ENCODE results near the gene ZNF143.
A peak's percentile ranks its signal among the peaks of the same experiment; 100 is the strongest.

Gene ZNF143

GRCh38 chr11:9567401-9567800 lies 106.6 kb downstream of the ZNF143 start:
- no peak for TF ChIP-seq ZFX (IDR thresholded peaks at IDR 0.05; ENCODE audit: borderline replicate concordance)
- no peak for TF ChIP-seq CTCF (IDR thresholded peaks at IDR 0.05)
- H3K27ac ChIP-seq = peak overlapping the region; percentile 97

GRCh38 chr11:9568161-9568853 lies 107.5 kb downstream of the ZNF143 start:
- peak overlapping the region; percentile 97 for H3K27ac ChIP-seq
- TF ChIP-seq ZFX (IDR thresholded peaks at IDR 0.05; ENCODE audit: borderline replicate concordance) (no peak), CTCF (IDR thresholded peaks at IDR 0.05) (no peak)

GRCh38 chr11:9568854-9569587 lies 108.2 kb downstream of the ZNF143 start:
- H3K27ac ChIP-seq = peak overlapping the region; percentile 97
- TF ChIP-seq CTCF (IDR thresholded peaks at IDR 0.05) = no peak
- no peak for TF ChIP-seq ZFX (IDR thresholded peaks at IDR 0.05; ENCODE audit: borderline replicate concordance)

- peak overlapping the region; percentile 97 for H3K27ac ChIP-seq
- TF ChIP-seq CTCF (IDR thresholded peaks at IDR 0.05) (no peak), ZFX (IDR thresholded peaks at IDR 0.05; ENCODE audit: borderline replicate concordance) (no peak)
These were observed 108.9 kb downstream of the ZNF143 start for GRCh38 chr11:9569588-9570164.

GRCh38 chr11:9570313-9571025 lies 109.7 kb downstream of the ZNF143 start:
- TF ChIP-seq ZFX (IDR thresholded peaks at IDR 0.05; ENCODE audit: borderline replicate concordance) = no peak
- TF ChIP-seq CTCF (IDR thresholded peaks at IDR 0.05) = no peak
- H3K27ac ChIP-seq = peak overlapping the region; percentile 97

- TF ChIP-seq ZFX (IDR thresholded peaks at IDR 0.05; ENCODE audit: borderline replicate concordance) (no peak), CTCF (IDR thresholded peaks at IDR 0.05) (no peak)
These were observed 110.4 kb downstream of the ZNF143 start for GRCh38 chr11:9571071-9571762.

More at GRCh38 chr11:9571071-9571762, 110.4 kb downstream of the ZNF143 start:
- H3K27ac ChIP-seq = peak overlapping the region; percentile 97
